Measurements from ENCODE around the gene KIF19.
"Not testable (repeated sequence)": the region's sequence is repeated elsewhere in the genome, so short reads cannot be mapped to it uniquely, and the experiment has no call there.

KIF19 gene

DNA sequence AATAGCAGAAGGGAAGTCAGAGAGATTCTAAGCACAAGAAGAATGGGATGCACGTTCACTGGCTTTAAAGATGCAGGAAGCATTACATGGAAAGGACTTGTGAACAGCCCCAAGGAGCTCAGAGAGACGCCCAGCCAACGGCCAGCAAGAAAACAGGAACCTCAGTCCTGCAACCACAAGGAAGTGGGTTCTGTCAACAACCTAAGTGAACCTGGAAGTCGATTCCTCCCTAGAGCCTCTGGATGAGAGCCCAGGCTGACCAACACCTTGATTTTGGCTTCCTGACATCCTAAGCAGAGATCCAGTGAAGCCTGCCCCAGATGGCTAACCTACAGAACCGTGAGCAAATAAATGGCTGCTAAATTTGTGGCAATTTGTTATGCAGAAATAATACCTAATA is 65.7 kb downstream of the KIF19 start:
- no peak for DNase-seq

DNA sequence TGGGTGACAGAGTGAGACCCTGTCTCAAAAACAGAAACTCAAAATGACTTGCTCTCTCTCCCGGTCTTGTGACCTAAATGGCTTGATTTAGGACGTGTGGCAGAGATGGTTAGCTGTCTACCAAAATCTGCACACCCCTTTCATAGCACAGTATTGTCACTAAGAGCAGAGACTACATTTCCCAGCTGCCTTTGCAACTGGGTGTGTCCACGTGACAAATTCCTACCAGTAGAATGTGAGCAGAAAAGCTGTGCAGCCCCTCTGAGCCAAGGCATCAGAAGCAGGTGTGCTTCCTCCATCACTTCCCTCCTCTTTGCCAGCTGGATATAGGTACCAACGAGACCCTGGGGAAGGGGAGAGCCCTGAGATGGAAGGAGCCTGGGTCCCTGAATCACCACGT is 66.8 kb downstream of the KIF19 start:
- no peak for DNase-seq

DNA sequence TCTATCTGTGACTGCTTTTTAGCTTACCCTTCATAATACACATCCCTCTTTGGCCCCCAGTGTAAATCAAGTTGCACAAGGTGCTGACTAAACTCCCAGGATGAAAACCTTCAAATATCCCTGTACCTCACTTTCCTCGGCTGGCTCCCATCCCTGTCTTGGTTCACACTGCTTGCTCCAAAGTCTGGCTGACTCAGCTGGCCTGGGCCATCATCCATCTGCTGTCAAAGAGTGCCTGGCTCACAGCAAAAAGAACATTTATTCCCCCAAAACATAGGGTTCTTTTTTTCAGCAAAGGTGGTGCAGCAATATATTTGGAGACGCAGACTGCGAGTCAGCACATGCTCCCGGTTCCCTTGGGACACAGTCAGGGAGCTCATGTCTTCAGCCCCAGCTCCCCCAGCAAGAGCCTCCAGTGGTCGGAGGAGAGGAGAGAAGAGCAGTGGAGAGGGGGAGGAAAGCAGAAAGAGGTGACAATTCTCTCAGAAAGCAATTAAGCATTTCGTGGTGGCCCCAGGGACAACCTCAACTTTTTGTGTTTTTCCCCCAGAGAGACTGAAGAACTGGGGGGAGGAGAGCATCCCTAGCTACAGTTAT is 67.4 kb downstream of the KIF19 start:
- DNase-seq: no peak

DNA sequence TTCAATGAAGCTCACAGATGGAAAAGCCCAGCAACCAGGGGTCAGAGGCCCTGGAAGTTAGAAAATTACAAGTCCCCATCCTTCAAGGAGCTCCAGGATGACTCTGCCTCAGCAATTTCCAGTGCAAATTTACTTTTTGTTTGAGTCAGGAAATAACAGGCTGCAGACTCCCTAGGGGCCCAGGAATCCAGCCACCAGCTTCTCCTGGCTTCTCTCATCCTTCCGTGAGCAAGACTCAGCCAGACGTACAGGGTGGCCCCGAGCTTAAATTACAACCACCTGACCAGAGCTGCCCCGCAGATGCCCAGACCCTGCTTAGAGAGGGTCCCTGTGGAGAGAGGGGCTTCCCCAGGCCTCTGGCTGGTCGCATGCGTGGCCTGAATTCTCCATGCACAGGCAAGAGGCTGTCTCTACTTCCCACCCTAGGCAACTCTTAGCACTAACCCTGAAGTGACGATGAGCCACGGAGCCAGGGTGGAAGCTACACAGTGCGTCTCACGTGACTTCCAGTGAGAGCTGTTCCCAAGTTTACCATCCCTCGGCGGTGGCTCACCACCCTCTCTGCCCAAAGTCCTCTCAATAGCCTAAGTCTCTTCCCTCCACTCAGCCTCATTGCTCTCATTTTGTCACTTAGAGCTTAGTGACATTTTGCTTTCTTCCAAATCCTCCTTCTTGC is 68.4 kb downstream of the KIF19 start:
- no peak for DNase-seq

DNA sequence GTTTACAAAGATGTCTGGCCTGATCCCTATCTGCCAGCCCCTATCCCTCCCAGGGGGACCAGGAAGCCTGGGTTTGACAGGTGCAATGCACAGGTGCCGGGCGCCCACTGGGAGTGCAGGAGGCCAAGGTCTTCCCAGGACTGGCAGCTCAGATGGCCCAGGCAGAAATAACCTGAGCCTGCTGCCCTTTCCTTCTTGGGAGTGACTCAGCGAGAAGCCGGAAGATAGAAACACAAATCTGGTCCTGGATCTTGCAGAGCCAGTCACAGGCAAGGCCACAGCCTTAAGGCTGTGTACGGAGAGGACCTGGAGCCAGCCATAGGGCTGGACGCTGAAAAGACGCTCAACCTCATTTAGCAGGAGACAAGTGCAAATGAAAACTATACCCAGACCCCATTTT is 69.0 kb downstream of the KIF19 start:
- DNase-seq: no peak

DNA sequence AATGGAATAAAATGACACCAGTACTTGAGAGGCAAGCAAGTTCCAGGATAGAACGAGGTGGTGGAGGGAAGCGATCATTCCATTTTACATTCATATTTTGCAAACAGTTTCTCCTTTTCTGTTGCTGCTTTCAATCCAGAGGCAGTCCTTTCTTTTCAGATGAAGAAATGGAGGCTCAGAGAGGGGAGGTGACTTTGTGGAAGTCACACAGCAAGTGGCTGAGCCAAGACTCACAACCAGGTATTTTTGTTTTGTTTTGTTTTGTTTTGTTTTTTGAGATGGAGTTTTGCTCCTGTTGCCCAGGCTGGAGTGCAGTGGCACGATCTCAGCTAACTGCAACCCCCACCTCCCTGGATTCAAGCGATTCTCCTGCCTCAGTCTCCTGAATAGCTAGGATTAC is 70.5 kb downstream of the KIF19 start:
- DNase-seq: no peak

DNA sequence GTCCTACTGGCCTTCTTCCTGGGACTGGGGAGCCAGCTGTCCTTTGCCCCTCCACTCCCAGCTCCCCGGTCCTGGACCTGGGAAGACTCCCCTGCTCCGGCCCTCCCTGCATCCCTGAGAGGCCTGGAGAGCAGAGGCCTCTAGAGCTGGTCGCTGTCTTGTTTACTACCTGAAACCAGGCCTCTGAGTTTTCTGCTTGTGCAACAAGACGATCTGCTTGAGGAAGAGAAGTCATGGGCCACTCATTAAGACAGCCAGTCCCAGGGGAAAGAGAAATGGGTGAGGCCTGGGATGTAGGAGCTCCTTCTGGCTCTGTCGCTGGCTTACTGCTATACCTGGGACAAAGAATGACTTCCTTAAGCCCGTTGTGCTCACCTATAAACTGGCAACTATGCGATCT is 76.0 kb downstream of the KIF19 start:
- no peak for DNase-seq

DNA sequence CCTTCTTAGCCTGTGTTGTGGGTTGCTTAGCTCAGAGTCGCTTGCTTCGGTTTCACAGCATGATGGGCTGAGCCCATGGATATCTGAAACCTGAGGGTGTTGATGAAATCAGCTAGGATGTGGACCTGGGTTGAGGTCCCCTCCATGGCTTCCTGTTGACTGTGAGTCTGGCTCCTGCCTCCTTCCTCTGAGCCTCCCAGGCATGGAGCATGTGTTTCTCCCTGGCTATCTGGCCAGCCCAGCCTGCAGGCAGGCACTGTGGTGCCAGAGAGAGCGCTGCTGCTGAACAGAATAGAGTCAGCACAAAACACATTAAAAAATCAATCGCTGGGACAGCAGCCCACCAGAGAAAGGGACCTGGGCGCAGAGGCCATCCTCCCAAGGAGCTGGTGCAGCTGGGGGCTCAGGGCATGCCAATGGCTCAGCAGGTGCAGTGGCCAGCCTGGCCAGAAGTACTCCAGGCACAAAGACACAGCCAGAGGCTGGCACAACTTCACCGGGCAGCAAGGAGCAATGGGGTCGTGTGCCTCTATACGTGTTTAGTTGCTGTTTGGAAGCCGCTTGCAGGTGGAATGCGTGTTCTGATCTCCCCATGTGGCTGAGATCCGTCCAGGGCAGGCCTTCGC is 77.6 kb downstream of the KIF19 start:
- DNase-seq: no peak

DNA sequence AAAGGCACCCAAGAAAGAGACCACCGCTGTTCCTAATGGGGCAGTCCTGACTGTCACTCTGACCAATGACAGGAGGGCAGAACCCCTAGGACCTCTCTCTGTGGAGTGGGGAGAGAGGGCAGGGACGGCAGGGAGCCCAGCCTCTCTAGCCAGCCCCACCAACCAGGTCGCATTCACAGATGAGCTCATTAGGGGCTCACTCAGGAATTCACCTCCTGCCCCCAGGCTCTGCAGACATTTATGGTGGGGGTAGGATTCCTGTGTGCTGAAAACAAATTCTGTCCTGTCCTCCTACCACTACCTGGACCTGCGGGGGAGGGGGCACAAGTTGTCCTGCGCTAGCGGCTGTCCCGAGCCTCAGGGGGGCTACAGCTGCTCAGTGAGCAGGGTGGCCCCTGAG is 78.2 kb downstream of the KIF19 start:
- no peak for DNase-seq

DNA sequence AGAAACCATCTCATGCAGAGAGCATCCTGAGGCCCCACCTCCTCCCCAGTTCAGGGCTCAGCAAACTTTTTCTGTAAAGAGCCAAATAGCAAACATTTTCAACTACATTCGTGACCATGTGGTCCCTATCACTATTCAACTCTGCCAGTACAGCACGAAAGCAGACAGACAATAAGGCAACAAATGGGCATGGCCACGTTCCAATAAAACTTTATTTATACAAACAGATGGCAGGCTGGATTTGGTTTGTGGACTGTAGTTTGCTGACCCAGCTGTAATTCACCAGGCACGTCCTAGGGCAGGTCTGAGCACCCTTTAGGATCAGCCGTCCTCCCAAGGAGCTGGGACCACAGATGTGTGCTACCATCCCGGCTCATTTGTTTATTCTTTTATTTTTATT is 78.8 kb downstream of the KIF19 start:
- DNase-seq: no peak

DNA sequence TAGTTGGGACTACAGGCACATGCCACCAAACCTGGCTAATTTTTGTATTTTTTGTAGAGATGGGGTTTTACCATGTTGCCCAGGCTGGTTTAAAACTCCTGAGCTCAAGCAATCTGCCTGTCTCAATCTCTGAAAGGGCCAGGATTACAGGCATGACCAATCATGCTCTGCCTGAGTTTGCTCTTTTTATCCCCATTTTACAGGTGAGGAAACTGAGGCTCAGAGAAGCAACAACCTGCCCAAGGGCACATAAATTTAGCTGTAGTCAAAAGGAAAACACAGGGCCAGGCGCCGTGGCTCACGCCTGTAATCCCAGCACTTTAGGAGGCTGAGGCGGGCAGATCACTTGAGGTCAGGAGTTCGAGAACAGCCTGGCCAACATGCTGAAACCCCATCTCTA is 79.3 kb downstream of the KIF19 start:
- not testable (repeated sequence) for DNase-seq

Measured in NCI-H1930 (cell line).